GM10248 (cell line): ENCODE results near the gene TMEM139.

Experiments
- CTCF ChIA-PET: fragments of 300-600 bp; sonication (Branson Sonifier 250); formaldehyde crosslinking; extraction: SDS; loops from one replicate; lab custom pipeline; 2021; ENCODE audit warnings: antibody characterized with exemption; lab: Yijun Ruan, JAX
- POLR2A ChIA-PET: fragments of 350-650 bp; sonication (Branson Sonifier 250); formaldehyde crosslinking; extraction: SDS; loops from one replicate; lab custom pipeline; 2020; ENCODE audit warnings: antibody characterized with exemption; lab: Yijun Ruan, JAX
- DNase-seq: peaks from one replicate; pipeline ENCODE4 v3.0.0; 2012; ENCODE audit errors: extremely low spot score
- TF ChIP-seq, protein P1 (sequence below): IDR thresholded peaks from 2 replicates; pipeline ENCODE4 v1.5.1; 2012; ENCODE audit warnings: mild to moderate bottlenecking, low read depth; ENCODE audit errors: extremely low read depth, missing control alignments, control extremely low read depth

TMEM139 gene

GRCh38 chr7:143284591-143285469 lies at the start of gene TMEM139:
Gene TMEM139 (plus strand): TSS chr7:143284958. CDS start chr7:143285958, 1,000 bp downstream.
- POLR2A ChIA-PET, result no interaction called here
- TF ChIP-seq, protein P1, sequence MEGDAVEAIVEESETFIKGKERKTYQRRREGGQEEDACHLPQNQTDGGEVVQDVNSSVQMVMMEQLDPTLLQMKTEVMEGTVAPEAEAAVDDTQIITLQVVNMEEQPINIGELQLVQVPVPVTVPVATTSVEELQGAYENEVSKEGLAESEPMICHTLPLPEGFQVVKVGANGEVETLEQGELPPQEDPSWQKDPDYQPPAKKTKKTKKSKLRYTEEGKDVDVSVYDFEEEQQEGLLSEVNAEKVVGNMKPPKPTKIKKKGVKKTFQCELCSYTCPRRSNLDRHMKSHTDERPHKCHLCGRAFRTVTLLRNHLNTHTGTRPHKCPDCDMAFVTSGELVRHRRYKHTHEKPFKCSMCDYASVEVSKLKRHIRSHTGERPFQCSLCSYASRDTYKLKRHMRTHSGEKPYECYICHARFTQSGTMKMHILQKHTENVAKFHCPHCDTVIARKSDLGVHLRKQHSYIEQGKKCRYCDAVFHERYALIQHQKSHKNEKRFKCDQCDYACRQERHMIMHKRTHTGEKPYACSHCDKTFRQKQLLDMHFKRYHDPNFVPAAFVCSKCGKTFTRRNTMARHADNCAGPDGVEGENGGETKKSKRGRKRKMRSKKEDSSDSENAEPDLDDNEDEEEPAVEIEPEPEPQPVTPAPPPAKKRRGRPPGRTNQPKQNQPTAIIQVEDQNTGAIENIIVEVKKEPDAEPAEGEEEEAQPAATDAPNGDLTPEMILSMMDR, result no peak
- CTCF ChIA-PET, result no interaction called here
- no peak for DNase-seq

GRCh38 chr7:143235561-143235960 lies 49.2 kb upstream of the TMEM139 start:
- no peak for DNase-seq
- TF ChIP-seq, protein P1, result no peak
- CTCF ChIA-PET, result no interaction called here
- POLR2A ChIA-PET, result no interaction called here

- TF ChIP-seq, protein P1, result no peak
- ChIA-PET POLR2A (no interaction called here), CTCF (interaction anchor here (0.8 kb wide), 1 partner anchor 15 kb away, joined by 3 read pairs; the partner anchor contains the start of gene TAS2R40)
- DNase-seq, result no peak
Observed at GRCh38 chr7:143236408-143236990, 48.3 kb upstream of the TMEM139 start.

GRCh38 chr7:143237366-143237765 lies 47.4 kb upstream of the TMEM139 start:
- POLR2A ChIA-PET, result no interaction called here
- DNase-seq, result no peak
- CTCF ChIA-PET, result interaction anchor here (0.8 kb wide), 1 partner anchor 16 kb away, joined by 3 read pairs; the partner anchor contains the start of gene TAS2R40
- TF ChIP-seq, protein P1, result no peak

DNA sequence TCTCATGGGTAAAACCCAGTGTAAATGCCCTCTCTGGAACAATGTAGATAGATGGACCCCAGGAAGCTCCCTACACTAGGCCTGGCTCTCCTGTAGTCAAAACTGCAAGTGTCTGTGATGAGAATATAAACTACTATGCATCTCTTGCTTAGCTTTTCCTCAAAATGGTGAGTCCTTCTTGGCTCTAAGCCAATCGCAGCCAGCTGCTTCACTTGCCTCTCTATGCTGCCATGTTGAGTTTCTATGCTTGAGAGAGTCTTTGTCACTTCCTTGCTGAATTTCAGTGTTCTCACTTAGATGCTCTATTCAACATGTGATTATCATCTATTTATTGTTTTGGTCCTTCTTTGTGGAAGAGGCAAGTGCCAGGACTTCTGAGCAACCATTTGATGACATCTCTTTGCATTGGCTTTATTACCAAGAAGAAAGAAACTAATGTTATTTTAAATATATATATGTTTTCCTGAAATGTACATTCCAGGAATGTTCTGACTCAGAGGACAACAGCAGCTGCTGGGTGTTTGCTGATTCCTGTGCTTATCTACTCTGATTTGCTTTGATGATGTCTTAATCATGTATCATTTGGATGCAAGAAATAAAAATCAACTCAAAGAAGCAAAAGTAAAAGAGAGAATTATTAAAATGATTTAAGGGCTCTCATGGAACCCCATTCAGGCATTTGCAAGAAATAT lies 46.3 kb upstream of the TMEM139 start:
- ChIA-PET POLR2A (no interaction called here), CTCF (interaction anchor here (0.8 to 6.5 kb wide), 6 partner anchors 8 to 130 kb away, joined by 3 to 103 read pairs (median 6); partner anchors contain the start of gene GSTK1)
- TF ChIP-seq, protein P1, result no peak
- no peak for DNase-seq

GRCh38 chr7:143239813-143240212 lies 44.9 kb upstream of the TMEM139 start:
- DNase-seq, result no peak
- POLR2A ChIA-PET, result no interaction called here
- TF ChIP-seq, protein P1, result no peak
- CTCF ChIA-PET, result interaction anchor here (0.7 to 6.5 kb wide), 66 partner anchors 8 to 888 kb away, joined by 3 to 103 read pairs (median 5); partner anchors contain the start of genes CASP2, CLCN1, EPHA1 and GSTK1
